Activated CD8-positive, alpha-beta memory T cell treated with anti-CD3 and anti-CD28 coated beads for 36 hours (primary cell): ENCODE results near the gene OR56A1. TPM values are rescaled to one million over a fixed set of nuclear protein-coding genes. Genes with fewer than 3 reads are reported as not detected.
"Not testable (repeated sequence)": the region's sequence is repeated elsewhere in the genome, so short reads cannot be mapped to it uniquely, and the experiment has no call there.

ENCODE experiments used
- CTCF ChIA-PET: fragments of 350-600 bp; sonication (Branson Sonifier 250); formaldehyde crosslinking; loops from one replicate; lab custom pipeline; 2021; ENCODE audit warnings: antibody characterized with exemption; lab: Charles Lee
- POLR2A ChIA-PET: fragments of 350-600 bp; sonication (Branson Sonifier 250); formaldehyde crosslinking; loops from one replicate; lab custom pipeline; 2021; ENCODE audit warnings: antibody characterized with exemption; lab: Charles Lee
- total RNA-seq, 2 experiments: library from RNA; stranded (reverse); gene quantifications; one replicate each; pipeline ENCODE4 v1.2.3, GENCODE V29; 2021

The OR56A1 gene, protein sequence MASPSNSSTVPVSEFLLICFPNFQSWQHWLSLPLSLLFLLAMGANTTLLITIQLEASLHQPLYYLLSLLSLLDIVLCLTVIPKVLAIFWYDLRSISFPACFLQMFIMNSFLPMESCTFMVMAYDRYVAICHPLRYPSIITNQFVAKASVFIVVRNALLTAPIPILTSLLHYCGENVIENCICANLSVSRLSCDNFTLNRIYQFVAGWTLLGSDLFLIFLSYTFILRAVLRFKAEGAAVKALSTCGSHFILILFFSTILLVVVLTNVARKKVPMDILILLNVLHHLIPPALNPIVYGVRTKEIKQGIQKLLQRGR
- total RNA-seq = not detected

DNA sequence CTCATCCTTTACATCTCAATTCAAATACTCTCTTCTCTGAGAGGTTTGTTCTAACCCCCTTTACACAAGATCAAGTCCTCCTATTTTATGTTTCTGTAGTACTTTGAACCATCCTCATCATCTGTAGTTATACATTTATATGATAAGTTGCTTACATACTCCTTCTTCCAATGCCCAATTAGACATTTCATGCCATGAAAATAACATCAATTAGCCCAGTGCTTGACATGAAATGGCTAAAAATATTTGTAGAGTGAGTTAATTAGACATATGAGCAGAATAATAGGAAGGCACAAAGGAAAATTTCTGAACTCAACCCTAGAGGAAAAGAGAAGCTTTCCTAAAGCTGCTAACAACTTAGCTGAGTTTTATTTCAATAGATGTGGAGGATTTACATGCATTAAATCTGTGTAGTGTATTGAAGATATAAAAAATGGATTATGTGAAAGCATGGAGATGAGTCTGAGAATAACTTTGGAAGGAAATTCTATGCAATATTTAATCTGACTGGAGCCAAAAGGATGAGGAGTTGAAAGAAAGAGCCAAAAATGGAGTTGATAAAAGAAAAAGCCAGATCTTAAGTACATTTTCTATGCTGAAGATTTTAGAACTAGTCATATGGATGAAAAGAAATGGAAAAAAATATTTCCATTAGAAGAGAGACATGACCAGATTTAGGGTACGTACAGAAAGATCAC lies at the start of gene OR56A1:
OR56A1 (minus strand) TSS at position 51 of the 698 bp plus-strand sequence. CDS start 3,066 bp downstream, outside the sequence.
- ChIA-PET CTCF (no interaction called here), POLR2A (no interaction called here)

DNA sequence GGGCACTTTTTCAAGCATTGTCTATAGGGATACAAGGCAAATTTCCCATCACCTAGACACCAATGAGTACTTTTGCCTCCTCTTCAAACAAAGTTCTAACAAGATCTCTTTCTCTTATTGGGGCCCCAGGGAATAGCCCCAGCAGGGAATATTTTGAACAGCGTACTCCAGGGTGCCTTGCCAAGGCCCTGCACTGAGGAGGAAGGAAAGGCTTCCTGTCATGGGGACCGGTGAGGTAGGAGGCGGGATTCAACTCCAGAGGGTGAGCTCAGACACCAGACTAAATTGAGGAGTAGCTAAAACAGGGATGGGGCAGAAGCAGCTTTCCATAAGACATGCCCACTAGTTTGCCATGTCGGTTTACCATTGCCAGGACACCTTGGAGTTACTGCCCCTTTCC lies 48.9 kb upstream of the OR56A1 start:
- POLR2A ChIA-PET = no interaction called here
- CTCF ChIA-PET = no interaction called here

DNA sequence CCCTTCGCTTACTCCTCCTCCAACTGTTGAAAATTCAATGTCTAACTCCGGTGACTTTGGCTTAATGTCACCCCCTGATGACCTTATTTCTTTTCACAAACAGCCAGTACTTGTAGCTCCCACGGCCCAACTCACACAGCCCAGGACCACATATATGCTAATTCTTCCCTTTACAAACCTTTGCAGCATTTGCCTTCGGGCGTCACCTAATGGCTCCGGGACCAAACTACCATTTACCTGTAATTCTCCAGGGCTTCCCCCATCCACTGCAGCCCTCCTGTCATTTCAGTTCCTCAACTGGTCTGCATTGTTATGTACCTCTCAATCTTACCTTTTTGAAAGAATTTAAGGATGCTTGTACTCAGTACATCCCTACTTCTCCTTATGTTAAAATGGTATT lies 47.2 kb upstream of the OR56A1 start:
- POLR2A ChIA-PET = no interaction called here
- CTCF ChIA-PET = no interaction called here

DNA sequence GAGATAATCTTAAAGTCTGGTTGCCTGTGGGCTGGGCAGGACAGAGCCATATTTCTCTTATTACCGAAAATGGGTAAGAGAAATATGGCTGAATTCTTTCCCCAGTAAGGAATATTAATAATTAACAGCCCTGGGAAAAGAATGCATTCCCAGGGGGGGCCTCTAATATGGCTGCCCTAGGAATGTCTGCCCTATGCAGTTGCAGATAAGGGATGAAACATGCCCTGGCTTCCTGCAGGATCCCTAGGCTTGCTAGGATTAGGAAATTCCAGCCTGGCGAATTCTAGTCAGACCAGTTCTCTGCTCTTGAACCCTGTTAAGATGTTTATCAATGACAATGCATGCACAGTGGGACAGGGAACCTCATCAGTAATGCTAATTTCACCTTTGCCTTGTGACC lies 45.9 kb upstream of the OR56A1 start:
- POLR2A ChIA-PET, CTCF ChIA-PET: not testable (repeated sequence)

DNA sequence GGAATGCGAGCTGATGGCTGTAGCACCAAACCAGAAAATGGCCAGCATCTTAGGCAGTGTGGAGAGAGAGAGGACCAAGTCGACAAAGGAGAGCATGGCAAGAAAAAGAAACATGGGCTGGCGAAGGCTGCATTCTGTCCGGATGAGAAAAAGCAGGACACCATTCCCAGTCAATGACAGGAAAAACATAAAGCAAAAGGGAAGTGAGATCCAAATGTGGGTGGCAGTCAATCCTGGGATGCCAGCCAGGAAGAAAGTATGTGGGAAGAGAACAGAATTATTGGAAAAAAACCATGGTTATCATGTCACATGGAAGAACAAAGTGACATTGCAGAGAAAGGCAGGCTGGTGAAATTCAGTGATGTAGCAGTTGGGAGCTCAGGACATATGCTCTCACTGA lies 36.9 kb upstream of the OR56A1 start:
- POLR2A ChIA-PET = no interaction called here

DNA sequence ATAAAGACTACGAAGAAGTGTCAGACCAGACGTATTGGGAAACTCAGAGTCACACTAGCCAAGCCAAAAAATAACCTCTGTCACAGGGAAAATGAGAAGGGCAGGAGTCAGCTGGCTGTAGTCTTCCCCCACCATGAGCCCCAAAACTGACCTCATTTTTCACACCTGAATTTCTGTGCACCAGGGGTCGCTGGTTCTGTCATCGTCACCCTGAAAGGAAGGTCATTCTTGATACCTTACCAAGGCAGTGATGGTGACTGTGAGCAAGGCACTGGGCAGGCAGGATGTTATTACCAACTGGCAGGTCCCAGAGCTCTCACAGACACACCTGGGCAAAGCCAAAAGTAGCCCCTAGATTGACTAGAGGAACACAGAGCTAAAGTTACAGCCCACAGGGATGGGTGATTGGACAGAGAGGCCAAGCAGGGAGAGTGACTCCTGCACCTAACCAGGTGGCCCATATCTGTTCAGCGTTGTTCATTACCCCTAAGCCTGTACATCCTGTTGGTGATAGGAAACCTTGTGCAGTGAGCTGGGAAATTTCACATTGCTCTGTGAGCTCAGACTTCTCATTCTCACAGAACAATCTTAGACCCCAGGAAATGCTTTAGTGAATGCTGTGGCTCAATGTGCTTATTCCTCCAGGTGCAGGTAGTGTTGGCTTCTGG lies 32.3 kb upstream of the OR56A1 start:
- CTCF ChIA-PET = no interaction called here

More for the DNA sequence above, 36.9 kb upstream of the OR56A1 start:
- CTCF ChIA-PET = no interaction called here

DNA sequence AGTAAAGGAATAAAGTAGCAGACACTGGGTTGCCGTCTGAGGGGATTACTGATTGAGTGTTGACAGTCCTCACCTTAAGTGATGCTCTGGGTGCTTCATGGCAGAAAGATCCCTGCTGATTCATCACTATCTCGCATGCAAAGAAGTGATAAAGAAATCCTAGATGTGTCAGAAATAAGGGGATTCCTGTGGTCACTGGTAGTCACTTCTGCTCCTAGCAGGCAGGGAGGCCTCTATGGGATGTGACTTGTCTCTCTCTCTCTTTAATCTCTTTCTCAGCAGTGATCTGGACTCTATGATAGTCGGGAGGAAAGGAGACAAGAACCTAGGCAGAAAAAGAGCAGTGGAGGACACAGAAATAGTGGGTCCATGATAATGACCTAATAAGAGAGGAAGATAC lies 30.9 kb upstream of the OR56A1 start:
- CTCF ChIA-PET = no interaction called here
- POLR2A ChIA-PET = no interaction called here

More for the DNA sequence above, 32.3 kb upstream of the OR56A1 start:
- POLR2A ChIA-PET = no interaction called here

DNA sequence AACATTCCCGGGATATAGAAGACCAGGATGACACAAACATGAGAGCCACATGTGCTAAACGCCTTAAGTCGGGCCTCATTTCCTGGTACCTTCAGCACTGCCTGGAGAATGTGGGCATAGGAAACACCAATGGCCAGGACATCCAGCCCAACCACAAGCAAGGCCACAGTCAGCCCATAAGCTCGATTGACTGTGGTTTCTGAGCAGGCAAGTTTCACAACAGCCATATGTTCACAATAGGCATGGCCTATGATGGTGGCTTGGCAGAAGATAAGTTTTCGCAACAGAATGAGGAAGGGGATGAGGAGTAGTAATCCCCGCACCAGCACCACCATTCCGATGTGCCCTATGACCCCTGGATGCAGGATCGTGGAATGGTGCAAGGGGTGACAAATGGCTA lies 26.9 kb upstream of the OR56A1 start:
- CTCF ChIA-PET = no interaction called here

DNA sequence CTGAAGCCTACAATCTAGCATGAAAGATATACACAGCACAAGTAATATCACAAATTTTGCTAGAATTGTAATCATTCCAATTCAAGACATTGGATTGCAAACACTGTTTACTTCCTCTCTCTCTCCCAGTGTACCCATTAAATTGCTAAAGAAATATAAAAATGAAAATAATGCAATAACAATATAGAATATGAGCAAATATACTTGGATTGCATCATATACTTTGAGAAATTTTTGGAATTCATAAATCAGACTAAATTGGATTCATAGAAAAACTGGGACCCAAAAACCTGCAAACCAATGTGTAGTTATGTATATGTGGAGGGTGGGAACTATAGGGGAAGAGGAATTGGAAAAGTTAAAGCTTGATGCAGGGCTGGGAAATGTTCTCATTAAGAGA lies 25.0 kb upstream of the OR56A1 start:
- CTCF ChIA-PET = interaction anchor here (0.5 kb wide), 1 partner anchor 154 kb away, joined by 3 read pairs; no protein-coding TSS in a partner anchor
- POLR2A ChIA-PET = no interaction called here

More for the DNA sequence above, 26.9 kb upstream of the OR56A1 start:
- POLR2A ChIA-PET = no interaction called here

DNA sequence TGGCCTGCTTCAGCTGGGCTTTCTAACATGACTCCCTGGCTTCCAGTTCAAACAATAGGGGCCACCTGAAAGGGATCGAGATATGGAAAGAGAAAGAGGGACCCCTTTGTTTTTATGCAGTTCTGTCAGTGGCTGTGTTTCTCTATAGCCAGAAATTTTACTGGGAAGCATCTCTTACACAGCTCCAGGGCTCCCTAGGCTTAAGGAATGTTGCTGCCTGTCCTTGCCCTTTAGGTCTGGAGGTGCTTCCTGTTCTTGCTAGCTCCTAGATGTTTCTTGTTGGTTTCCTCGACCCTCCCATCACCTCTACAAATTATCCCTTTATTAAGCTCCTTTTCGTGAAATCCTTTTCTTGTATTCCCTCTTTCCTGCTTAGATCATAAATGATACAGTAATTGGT lies 21.8 kb upstream of the OR56A1 start:
- CTCF ChIA-PET = no interaction called here
- POLR2A ChIA-PET = no interaction called here

DNA sequence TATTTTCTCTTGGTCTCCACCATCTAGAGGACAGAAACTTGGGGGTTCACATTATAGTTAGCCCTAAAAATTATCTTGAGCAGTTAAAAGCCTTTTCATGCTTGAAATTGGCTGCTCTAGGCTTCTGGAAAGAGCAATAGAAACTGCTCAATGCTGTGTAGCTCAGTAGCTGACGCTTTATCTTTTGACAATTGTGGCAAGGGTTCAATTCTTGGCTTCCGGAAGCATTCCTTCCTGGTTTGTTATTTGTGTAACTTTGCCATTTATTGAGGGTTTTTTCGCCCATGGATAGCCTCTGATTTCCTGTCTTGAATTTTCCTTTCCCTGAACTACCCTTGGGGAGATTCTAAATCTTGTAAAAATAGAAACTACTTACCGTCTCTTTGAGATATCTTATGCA lies 10.3 kb upstream of the OR56A1 start:
- POLR2A ChIA-PET = no interaction called here
- CTCF ChIA-PET = no interaction called here

DNA sequence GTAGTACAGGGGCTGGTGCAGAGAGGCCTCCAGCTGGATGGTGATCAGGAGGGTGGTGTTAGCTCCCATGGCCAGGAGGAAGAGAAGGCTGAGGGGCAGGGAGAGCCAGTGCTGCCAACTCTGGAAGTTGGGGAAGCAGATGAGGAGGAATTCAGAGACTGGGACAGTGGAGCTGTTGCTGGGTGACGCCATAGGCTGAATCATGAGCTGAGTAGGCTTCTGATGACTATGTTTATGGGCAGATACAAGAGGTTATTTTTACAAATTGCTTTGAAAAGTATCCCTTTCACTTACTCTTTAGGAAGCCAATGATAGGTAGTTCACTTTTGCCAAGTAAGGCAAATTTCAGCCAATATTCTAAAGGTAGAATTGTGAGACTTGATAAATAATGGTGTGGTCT lies 3.1 kb downstream of the OR56A1 start:
- POLR2A ChIA-PET = no interaction called here
- CTCF ChIA-PET = no interaction called here

DNA sequence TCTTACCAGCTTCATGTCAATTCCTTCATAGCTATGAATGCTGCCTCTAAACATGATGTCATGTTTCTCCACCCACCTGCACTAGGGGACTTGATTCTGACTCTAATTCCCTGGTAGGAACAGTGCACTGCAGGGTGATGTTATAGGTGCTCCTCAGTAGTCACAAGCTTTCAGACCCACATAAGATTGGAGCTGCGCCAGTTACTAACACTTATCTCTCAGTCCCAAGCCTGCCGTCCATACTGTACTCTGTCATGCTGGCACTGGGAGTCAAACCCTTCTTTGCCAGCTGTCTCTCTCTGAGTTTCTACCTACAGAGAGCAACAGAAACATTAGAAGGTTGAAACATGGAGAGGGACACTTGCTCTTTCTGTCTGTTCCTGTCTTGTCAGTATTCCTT lies 5.5 kb downstream of the OR56A1 start:
- ChIA-PET CTCF (interaction anchor here (1.3 kb wide), 1 partner anchor 332 kb away, joined by 4 read pairs; no protein-coding TSS in a partner anchor), POLR2A (no interaction called here)

DNA sequence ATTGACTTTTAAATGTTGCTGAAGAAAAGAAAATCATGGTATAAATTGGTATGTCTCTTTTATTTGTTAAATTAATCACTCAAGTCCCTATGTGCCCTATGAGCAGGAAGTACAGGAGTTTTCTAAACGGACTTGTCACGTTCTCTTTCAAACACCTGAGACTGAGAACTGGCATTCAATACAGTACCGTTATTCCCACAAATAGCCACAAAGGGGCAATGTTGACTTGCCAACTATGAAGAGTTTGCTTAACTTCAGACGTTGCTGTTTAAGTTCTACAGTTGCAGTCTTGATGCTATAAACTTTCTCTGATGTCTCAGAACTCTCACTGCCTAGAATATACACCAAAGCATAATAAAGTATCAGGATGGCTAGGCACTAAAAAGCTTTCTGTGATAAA lies 7.6 kb downstream of the OR56A1 start:
- ChIA-PET POLR2A (no interaction called here), CTCF (interaction anchor here (0.7 to 1.3 kb wide), 3 partner anchors 20 to 340 kb away, joined by 3 to 4 read pairs (median 4); no protein-coding TSS in a partner anchor)

DNA sequence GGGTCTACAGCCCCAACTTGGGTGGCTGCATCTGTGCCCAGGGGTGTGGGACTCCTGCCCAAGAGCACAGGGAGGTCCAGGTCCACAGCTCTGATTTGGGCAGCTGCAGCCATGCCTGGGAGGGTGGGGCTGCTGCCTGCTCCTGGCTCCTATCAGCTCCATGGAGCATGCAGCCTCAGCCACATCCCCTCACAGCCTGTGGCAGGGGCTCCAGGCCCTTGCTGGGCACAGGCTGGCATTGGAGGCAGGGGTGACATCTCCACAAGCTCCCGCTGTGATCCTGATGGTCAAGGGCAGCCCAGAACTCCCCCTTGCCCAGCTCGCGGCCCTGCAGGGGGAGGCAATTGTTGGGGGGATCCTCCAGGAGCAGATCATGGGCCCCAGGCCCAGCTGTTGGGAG lies 17.5 kb downstream of the OR56A1 start:
- POLR2A ChIA-PET = no interaction called here
- CTCF ChIA-PET = no interaction called here

DNA sequence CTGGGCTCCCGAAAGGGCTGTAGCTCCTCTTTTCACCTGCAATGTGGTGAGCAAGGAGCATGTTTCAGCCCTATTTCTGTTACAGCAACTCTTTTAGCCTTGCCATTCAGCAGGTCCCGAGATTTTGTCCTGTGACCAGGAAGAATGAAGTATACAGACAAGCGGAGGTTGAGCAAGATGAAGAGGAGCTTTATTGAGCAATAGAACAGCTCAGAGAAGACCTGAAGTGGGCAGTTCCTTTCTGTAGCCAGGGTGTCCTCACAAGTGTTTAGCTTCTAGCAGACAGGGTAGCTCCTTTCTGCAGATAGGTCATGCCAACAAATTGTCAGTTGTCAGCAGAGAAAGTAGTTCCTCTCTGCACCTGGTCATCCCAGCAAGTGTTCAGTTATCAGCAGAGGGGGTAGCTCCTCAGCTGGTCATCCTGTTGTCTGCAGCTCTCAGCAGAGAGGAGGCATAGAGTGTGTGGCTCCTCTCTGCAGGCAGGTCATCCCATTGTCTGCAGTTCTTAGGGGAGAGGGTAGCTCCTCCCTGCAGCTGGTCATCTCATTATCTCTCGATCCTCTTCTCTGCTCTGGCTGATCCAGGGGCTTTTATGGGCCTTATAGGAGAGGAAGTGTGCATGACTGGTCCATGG lies 18.4 kb downstream of the OR56A1 start:
- POLR2A ChIA-PET = no interaction called here
- CTCF ChIA-PET = no interaction called here

DNA sequence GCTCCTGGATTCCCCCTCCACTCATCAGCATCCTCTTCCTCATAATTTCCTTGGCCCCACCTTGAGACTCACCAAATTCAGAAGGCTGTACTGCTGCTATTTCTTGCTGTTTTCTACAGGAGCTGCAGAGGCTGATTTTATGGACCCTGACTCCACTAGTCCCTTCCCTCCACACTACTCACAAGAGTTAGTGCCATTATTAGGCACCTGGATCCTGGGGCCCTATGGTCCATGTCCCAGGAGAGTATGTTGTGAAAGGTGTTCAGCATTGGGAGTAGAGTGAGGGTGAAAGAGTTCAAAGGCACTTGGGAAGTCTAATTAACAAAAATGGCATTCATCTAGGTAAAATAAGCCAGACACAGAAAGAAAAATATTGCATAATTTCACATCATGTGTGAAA lies 23.7 kb downstream of the OR56A1 start, which contains the start of gene OR56A4:
OR56A4 (minus strand) TSS at position 101 of the 400 bp plus-strand sequence. CDS start 3,954 bp downstream, outside the sequence.
- ChIA-PET POLR2A (no interaction called here), CTCF (no interaction called here)

DNA sequence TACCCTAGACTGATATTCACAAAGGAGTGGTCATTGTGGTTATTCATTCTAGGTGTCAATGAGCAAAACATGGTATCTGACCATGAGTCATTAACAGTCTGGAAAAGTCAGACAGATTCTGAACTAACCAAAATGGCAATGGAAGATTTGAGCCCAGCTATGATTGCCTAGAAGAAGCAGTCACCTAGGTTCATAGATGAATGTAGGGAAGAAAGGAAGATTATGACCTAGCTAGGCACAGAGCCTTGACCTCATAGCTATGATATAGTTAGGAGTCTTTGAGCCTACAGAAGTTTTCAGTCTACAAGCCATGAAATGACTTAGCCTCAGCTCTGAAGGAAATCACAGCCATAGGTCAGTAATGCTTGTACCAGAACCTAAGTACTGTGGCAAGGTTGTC lies 24.2 kb downstream of the OR56A1 start:
- ChIA-PET CTCF (no interaction called here), POLR2A (no interaction called here)

DNA sequence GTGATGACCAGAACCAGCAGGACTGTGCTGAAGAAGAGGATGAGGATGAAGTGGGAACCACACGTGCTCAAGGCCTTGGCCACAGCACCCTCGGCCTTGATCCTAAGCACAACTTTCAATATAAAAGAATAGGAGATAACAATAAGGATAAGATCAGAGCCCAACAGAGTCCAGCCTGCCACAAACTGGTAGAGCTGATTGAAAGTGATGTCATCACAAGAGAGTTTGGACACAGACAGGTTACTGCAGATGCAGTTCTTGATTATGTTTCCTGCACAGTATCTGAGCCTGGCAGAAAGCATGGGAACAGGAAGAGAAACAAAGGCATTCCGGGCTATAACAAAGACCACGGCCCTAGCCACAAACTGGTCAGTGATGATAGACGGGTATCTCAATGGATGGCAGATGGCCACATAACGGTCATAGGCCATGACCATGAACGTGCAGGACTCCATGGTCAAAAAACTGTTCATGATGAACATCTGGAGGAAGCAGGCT lies 28.3 kb downstream of the OR56A1 start:
- POLR2A ChIA-PET = no interaction called here
- CTCF ChIA-PET = no interaction called here

DNA sequence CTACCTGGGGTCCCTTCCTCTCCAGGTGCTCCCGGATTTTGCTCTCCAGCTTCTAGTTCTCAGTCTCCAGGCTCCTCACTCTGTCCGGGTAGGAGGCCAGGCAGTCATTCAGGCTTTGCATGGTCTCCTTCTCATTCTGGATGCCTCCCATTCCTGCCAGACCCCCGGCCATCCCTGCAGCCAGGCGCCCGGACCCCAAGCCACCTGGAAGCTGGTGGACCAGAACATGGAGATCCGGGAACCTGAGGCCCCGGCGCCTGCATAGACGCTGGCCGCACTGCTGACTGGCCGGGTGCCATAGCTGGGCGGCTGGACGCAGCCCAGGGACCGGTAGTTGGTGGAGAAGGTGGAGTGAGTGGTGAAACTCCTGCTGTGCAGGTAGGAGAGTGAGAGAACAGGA lies 35.8 kb downstream of the OR56A1 start:
- ChIA-PET POLR2A (no interaction called here), CTCF (no interaction called here)
